GM21717 (cell line): ENCODE data around the gene DCAF7.

Experiments
- ATAC-seq: cut with Tn5 transposase; IDR thresholded peaks from one replicate; pipeline ENCODE4 v1.9.1; 2021; ENCODE audit warnings: mild to moderate bottlenecking, moderate library complexity; ENCODE audit not compliant: unreplicated experiment

DCAF7 gene

GRCh38 chr17:63549946-63550816 lies at the start of gene DCAF7:
TSS of gene DCAF7 (plus strand) at chr17:63550477. CDS start at chr17:63550678, 201 bp downstream.
- peak; percentile 94 for ATAC-seq

- no peak for ATAC-seq
Measured at GRCh38 chr17:63500543-63501390, 49.5 kb upstream of the DCAF7 start.

GRCh38 chr17:63503341-63503705 lies 47.0 kb upstream of the DCAF7 start:
- no peak for ATAC-seq

GRCh38 chr17:63504261-63504660 lies 46.0 kb upstream of the DCAF7 start:
- no peak for ATAC-seq

- ATAC-seq, result no peak
Measured at GRCh38 chr17:63505341-63505740, 44.9 kb upstream of the DCAF7 start.

- ATAC-seq, result no peak
Measured at GRCh38 chr17:63506627-63507026, 43.6 kb upstream of the DCAF7 start.

- ATAC-seq, result no peak
Measured at GRCh38 chr17:63511331-63511730, 38.9 kb upstream of the DCAF7 start.

- ATAC-seq, result no peak
Measured at GRCh38 chr17:63512388-63512787, 37.9 kb upstream of the DCAF7 start.

- ATAC-seq, result no peak
Measured at GRCh38 chr17:63512896-63513644, 37.2 kb upstream of the DCAF7 start.

GRCh38 chr17:63514477-63514876 lies 35.8 kb upstream of the DCAF7 start:
- ATAC-seq, result peak; percentile 5

- peak; percentile 61 for ATAC-seq
Measured at GRCh38 chr17:63514974-63515373, 35.3 kb upstream of the DCAF7 start.

GRCh38 chr17:63515426-63515825 lies 34.9 kb upstream of the DCAF7 start:
- no peak for ATAC-seq

- ATAC-seq, result no peak
Measured at GRCh38 chr17:63516910-63517824, 33.1 kb upstream of the DCAF7 start.

- ATAC-seq, result no peak
Measured at GRCh38 chr17:63517825-63518534, 32.3 kb upstream of the DCAF7 start.

- ATAC-seq, result no peak
Measured at GRCh38 chr17:63519116-63519881, 31.0 kb upstream of the DCAF7 start.

GRCh38 chr17:63519972-63520882 lies 30.1 kb upstream of the DCAF7 start:
- ATAC-seq, result no peak

GRCh38 chr17:63523253-63523855 lies 26.9 kb upstream of the DCAF7 start, which contains the start of gene KCNH6:
TSS of gene KCNH6 (plus strand) at chr17:63523358. CDS start at chr17:63523414, 56 bp downstream.
- no peak for ATAC-seq
